GM12875 (cell line): ENCODE data around the gene ESM1.

Source experiments
- H3K4me3 ChIP-seq: one replicate; pipeline ENCODE4 v1.5.1; 2011; ENCODE audit warnings: low read depth, low read length, control low read depth
- CTCF ChIP-seq: IDR thresholded peaks from 2 replicates; pipeline ENCODE4 v1.5.1; 2011; ENCODE audit warnings: low read depth, mild to moderate bottlenecking, control low read depth, inconsistent platforms, low read length, moderate library complexity, borderline replicate concordance; ENCODE audit not compliant: insufficient read depth

The ESM1 gene

GRCh38 chr5:54959673-54960418, 25.5 kb downstream of the ESM1 start:
- peak; percentile 21; the same call in 1 of the 2 replicates for TF ChIP-seq CTCF
- H3K4me3 ChIP-seq, result no peak overlapping the region

GRCh38 chr5:54956922-54957321, 28.5 kb downstream of the ESM1 start:
- H3K4me3 ChIP-seq, result no peak overlapping the region
- TF ChIP-seq CTCF, result no peak

GRCh38 chr5:54947187-54947586, 38.2 kb downstream of the ESM1 start:
- TF ChIP-seq CTCF, result no peak
- H3K4me3 ChIP-seq, result no peak overlapping the region

GRCh38 chr5:54946306-54946819, 39.0 kb downstream of the ESM1 start:
- TF ChIP-seq CTCF, result no peak
- no peak overlapping the region for H3K4me3 ChIP-seq

- peak; percentile 43; the same call in 1 of the 2 replicates for TF ChIP-seq CTCF
- no peak overlapping the region for H3K4me3 ChIP-seq
Observed at GRCh38 chr5:54944364-54944763, 41.0 kb downstream of the ESM1 start.

GRCh38 chr5:54942064-54942778, 43.2 kb downstream of the ESM1 start:
- no peak overlapping the region for H3K4me3 ChIP-seq
- TF ChIP-seq CTCF, result no peak
